G401 (cell line): ENCODE results near the gene HPRT1. TPM values are rescaled to one million over a fixed set of nuclear protein-coding genes. Genes with fewer than 3 reads are reported as not detected.

ENCODE experiments used
- DNase-seq: peaks from one replicate; pipeline ENCODE4 v3.0.0-alpha.2; 2015; ENCODE audit warnings: low spot score
- in situ Hi-C: cut with HindIII; loops from 2 replicates; pipeline ENCODE4 v1.10.0; 2016; ENCODE audit warnings: low sequenced_read_pairs, mixed read lengths
- total RNA-seq: library from RNA; depleted of rRNA; stranded (reverse); fragments of >200 nt; shearing (Covaris generic); gene quantifications from 2 replicates; pipeline ENCODE4 v1.2.3, GENCODE V29; 2014

The HPRT1 gene
- total RNA-seq, 1 experiment from 2014 or later = 53.6 TPM

DNA sequence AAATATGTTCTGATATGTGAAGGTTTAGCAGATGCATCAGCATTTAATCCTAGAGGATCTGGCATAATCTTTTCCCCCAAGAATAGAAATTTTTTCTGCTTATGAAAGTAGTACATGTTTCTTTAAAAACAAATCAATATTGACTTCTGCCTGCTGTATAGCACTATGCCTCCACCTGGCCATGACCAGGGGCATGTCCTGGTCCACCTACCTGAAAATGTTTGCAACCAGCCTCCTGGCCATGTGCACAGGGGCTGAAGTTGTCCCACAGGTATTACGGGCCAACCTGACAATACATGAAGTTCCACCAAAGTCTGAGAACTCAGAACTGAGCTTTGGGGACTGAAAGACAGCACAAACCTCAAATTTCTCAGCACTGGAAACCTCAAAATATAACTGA lies 10.0 kb downstream of the HPRT1 start:
- in situ Hi-C loops = no loop called here
- no peak for DNase-seq

DNA sequence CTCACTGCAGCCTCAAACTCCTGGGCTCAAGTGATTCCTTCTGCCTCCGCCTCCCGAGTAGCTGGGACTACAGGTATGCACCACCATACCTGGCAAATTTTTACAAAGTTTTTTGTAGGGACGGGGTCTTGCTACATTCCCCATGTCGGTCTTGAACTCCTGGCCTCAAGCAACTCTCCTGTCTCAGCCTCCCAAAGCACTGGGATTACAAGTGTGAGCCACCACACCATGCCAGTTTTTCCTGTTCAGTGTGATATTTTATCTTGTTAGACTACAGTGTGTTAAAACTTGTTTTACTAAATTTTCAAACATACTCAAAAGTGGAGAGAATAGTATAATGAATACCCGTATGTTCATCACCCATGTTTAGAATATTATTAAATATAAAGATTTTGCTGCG lies 12.1 kb downstream of the HPRT1 start:
- in situ Hi-C loops = no loop called here
- no peak for DNase-seq

DNA sequence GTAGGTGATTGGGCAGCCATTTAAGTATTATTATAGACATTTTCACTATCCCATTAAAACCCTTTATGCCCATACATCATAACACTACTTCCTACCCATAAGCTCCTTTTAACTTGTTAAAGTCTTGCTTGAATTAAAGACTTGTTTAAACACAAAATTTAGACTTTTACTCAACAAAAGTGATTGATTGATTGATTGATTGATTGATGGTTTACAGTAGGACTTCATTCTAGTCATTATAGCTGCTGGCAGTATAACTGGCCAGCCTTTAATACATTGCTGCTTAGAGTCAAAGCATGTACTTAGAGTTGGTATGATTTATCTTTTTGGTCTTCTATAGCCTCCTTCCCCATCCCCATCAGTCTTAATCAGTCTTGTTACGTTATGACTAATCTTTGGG lies 16.3 kb downstream of the HPRT1 start:
- DNase-seq = no peak
- in situ Hi-C loops = no loop called here

DNA sequence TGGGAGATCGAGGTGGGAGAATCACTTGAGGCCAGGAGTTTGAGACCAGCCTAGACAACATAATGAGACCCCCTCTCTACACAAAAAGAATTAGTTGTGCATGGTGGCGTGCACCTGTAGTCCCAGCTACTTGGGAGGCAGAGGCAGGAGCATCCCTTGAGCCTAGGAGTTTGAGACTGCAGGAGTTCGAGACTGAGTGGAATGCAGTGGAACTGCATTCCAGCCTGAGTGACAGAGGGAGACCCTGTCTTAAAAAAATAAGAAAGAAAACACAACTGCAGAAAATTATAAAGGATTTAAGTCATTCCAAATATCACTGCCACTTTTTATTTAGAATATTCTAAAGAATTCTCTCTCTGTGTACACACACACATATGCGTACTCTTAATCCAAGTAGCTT lies 18.4 kb downstream of the HPRT1 start:
- no peak for DNase-seq
- in situ Hi-C loops = no loop called here

DNA sequence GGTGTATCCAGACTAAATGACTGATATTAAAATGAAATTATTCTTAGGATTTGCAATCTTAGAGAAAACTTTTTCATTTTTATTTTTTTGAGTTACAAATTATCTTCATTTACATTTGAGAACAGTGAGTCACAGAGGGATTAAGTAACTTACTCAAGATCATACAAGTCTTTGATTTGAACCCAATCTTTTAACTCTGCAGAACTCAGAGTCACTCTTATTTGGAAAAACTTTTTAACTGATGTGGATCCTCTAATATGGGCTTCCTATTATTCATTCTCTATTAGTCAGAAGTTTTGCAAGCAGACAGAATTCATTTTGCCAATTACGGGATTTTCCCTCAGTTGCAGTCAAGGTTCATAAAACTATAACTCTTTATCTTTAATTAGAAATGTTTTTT lies 20.1 kb downstream of the HPRT1 start:
- in situ Hi-C loops = no loop called here
- DNase-seq = no peak

DNA sequence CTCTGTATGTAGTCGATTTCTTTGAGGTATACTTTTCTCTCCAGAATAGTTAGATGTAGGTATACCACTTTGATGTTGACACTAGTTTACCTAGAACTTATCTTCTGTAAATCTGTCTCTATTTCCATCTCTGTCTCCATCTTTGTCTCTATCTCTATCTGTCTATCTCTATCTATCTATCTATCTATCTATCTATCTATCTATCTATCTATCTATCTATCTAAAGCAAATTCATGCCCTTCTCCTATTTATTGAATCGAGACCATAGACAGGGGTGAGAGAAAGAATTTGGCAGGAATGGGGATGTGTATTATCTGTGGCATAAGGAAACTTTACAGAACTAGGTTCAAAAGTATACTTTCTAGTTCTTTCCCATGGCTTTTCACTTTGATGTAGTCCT lies 21.4 kb downstream of the HPRT1 start:
- DNase-seq = no peak
- in situ Hi-C loops = no loop called here

DNA sequence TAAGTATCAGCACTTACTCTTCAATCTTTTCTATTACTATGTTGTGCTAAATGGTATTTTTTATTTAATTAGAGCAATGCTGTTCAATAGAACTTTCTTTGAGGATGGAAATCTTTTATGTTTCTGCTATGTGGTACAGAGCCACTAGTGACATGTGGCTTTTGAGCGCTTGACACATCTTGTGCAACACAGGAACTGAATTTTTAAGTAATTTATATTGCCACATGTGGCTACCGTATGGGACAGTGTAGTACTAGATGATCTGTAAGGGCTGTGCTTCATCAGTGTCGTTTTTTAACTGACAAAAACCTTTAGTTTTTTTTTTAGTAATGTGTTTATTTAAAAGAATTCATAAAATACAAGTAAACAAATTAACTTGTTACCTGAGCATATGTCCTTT lies 22.4 kb downstream of the HPRT1 start:
- in situ Hi-C loops = no loop called here
- DNase-seq = no peak

DNA sequence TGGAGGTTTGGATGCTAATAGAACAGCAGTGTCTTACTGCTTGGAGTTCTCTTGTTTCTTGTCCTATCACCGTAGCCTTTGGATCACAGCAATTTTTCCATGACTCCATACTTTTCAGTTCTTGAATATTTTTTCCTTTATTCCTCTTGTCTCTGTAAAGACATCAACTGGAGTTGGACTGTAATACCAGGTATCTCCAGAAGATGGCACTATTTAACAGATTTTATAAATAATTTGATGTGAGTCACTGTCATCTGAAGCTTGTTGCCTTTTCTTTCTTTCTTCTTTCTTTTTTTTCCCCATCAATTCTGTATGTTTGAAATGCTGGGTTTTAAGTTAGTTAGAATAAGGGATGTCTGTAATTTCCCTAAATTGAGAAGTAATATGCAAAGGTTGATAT lies 24.1 kb downstream of the HPRT1 start:
- peak; percentile 15 for DNase-seq
- in situ Hi-C loops = no loop called here

DNA sequence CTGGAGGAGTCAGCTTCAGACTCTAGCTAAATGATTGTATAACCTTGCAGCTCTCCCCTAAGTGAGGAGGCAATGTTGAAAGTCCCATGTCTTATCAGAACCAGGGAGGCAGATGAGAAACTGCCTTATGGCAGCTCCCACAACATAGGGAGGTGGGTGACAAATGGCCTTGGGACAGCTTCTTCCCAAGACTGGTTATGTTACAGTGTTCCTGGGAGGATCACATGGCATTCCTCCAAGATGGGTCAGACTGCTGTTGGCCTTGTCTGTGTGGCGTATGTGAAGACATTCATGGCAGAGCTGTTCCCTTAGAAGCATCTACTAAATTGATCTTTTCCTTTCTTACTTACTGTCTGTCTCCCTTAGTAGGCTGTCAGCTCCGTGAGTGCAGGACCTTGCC lies 42.0 kb downstream of the HPRT1 start:
- in situ Hi-C loops = no loop called here
- DNase-seq = no peak

DNA sequence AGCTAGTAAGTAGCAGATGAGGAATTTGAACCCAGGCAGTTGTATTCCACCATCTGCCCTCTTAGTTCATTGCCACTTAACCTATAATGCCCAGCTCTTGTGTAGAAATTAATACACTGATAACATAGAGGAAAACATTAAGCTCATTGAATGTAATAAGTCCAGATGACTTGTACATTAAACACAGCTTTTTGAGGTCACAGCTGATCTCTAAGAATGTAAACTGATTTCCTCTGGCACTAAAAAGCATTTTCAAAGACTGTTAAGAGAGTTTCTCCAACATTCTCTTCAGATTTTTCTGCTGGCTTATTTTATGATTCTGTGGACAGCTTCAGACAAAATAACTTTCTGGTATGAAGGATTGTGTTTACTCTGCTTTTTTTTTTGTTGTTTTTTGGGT lies 42.7 kb downstream of the HPRT1 start:
- DNase-seq = no peak

DNA sequence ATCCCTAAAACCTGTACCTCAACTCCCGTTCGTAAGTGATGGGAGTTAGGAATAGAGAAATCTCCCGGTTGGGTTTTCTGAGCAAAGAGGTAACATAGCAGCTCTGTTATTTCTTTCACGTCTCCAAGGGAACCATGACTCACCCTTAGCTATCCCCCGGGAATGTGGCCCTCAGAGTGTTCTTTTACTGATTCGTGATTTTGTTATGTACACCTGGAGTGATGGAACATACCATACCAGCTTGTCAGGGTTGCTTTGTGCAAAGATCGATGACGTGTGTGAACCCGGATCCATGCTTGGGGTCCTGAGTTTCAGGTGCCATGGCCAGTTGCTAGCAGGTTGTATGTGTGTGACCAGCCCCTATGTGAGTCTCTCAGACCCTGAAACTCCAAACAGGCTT lies 52.6 kb downstream of the HPRT1 start:
- in situ Hi-C loops = no loop called here
- no peak for DNase-seq

More for the DNA sequence above, 42.7 kb downstream of the HPRT1 start:
- in situ Hi-C loops = no loop called here

DNA sequence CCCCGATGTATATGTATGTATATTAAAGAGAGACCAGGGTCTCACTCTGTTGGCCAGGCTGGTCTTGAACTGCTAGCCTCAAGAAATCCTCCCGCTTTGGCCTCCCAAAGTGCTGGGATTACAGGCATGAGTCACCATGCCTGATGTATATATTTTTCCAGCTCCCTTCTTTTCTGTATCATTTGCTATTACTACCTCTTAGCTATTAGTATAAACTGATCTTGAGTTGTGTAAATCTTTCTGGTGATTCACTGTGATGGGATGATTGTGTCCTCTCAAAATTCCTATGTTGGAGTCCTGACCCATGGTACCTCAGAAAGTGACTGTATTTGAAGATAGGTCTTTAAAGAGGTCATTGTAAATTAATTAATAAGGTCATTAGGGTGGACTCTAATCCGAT lies 53.1 kb downstream of the HPRT1 start:
- DNase-seq = no peak
- in situ Hi-C loops = no loop called here

DNA sequence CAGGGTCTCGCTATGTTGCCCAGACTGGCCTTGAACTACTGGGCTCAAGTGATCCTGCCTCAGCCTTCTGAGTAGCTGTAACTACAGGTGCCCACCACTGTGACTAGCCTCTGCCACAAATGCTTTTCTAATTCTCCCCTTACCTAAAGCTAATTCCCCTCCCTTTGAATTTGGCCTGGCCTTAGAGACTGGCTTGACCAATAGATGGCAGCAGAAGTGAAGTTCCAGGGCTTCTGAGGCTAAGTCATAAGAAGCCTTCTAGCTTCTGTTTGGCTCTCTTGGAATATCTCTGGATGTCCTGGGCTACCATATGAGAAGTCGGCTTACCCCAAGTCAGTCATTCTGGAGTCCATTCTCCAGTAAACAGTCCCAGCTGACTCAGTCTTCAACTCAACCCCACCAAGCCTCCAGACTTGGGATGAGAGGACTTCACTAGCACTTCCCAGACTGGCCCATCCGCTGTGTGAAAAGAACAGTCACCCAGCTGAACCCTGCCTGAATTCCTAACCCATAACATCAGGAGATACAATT lies 61.0 kb downstream of the HPRT1 start:
- in situ Hi-C loops = no loop called here

DNA sequence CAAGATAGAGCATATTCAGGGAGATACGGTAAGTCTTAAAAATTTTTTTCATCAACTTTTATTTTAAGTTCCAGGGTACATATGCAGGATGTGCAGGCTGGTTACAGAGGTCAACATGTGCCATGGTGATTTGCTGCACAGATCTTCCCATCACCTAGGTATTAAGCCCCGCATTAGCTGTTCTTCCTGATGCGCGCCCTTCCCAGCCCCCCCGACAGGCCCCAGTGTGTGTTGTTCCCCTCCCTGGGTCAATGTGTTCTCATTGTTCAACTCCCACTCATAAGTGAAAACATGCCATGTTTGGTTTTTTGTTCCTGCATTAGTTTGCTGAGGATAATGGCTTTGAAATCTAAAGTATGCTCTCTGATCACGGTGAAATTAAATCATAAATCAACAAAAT lies 64.2 kb downstream of the HPRT1 start:
- DNase-seq = no peak
- in situ Hi-C loops = no loop called here

More for the DNA sequence above, 61.0 kb downstream of the HPRT1 start:
- peak; percentile 25 for DNase-seq

DNA sequence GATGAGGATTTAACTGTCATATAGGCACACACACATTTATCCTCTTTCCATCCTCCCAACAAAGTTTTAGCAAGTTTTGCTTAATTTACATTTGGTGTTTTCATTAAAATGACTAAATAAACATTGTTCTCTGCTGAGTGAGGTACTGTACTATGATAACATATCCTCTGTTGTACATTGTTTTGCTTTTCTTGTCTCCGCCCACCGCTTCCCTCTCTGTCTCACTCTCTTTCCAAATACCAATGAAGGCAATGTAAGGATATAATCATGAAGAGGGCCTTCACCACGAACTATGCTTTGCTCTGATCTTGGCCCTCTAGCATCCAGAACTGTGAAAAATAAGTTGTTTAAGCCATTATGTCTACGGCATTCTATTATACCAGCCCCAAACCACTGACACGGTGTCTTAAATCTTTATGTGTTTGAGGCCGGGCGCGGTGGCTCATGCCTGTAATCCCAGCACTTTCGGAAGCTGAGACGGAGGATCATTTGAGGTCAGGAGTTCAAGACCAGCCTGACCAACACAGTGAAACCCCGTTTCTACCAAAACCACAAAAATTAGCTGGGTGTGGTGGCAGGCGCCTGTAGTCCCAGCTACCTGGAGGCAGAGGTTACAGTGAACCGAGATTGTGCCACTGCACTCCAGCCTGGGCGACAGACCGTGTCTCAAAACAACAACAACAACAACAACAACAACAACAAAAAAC lies 65.3 kb downstream of the HPRT1 start:
- in situ Hi-C loops = no loop called here
- no peak for DNase-seq

DNA sequence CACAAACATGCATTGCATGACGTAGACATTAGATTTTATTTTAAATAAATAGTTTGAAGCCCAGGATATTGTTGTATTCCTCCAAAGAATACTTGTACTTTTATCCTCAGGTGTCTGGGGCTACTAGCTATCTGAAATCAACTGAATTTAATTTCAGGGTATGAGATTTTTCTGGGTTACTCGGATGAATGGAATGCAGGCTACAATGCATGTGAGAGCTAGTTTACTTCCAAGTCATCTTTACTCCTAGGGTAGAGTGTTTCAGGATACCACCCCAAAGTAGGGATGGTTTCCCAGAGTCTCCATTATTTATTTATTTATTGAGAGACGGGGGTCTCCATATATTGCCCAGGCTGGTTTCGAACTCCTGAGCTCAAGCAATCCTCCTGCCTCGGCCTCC lies 66.4 kb downstream of the HPRT1 start:
- DNase-seq = no peak
- in situ Hi-C loops = no loop called here

DNA sequence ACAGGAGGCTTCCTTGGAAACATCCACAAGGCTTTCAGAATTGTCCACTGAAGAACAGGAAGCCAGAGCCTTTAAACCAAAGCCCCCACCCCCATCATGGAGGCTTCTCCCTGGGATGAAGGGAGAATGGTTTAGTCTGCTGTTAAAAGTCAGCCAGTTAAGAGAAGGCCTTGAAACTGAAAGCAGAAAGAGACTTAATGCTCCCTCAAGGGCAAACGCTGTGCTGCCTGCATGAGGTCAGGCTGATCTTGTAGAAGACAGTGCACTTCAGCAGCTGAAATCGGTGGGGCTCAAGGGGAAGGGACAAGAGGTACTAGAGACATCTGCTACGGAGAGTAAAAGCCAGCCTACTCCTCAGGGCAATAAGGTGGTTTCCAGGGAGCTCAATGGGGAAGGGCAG lies 69.0 kb downstream of the HPRT1 start:
- DNase-seq = no peak
- in situ Hi-C loops = no loop called here

DNA sequence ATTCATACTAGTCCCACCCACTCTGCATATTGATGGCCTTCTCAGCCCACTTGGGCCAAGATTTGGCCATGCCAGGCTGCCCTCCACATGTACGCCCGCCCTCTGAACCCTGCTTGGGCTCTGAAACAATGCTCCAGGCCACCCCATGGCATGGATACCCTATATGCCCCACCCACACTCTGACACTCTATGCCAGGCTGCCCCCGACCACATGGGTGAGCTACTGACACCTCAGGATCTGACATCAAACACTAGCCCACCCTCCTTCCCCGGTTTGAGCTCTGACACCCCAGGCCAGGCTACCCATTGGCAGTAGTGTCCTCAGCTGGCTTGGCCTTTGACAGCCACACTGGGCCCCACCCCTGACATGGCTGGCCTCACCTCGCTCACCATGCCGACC lies 69.5 kb downstream of the HPRT1 start:
- in situ Hi-C loops = no loop called here

DNA sequence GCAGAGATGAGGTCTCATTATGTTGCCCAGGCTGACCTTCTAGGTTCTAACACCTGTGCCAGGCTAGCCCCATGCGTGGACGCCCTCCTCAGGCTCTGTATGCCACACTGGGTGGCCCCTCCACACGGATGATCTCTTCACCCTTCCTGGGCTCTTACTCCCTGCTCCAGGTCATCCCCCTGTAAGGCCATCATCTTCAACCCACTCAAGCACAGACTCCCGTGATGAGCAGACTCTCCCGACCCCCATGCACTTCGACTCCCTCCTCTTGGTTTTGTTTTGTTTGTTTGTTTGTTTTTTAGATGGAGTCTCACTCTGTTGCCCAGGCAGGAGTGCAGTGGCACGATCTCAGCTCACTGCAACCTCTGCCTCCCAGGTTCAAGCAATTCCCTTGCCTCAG lies 70.9 kb downstream of the HPRT1 start:
- in situ Hi-C loops = no loop called here
- no peak for DNase-seq

More for the DNA sequence above, 69.5 kb downstream of the HPRT1 start:
- no peak for DNase-seq

DNA sequence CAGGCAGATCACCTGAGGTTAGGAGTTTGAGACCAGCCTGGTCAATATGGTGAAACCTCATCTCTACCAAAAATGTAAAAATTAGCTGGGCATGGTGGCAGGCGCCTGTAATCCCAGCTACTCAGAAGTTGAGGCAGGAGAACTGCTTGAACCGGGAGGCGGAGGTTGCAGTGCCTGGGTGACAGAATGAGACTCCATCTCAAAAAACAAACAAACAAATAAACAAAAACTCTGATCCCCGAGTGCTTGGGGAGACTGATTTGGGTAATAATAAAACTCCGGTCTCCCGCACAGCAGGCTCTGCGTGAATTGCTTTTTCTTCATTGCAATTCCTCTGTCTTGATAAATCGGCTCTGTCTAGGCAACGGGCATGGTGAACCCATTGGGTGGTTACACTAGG lies 73.4 kb downstream of the HPRT1 start:
- in situ Hi-C loops = no loop called here
- DNase-seq = no peak

DNA sequence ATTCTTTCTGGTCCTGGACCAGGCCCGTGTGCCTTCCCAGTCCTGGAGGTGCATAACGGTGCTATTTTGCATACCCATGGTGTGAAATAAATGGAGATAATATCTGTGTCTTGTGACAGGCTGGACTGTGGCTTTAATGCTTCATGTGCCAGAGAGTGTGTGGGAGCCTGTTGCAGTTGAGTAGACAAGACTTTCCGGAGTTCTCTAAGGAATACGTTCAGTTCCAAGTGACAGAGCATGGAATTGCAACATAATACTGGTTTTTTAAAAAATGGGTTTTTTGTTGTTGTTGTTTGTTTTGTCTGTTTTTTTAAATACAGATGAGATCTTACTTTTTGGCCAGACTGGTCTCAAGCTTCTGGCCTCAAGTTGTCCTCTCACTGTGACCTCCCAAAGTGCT lies 74.0 kb downstream of the HPRT1 start:
- in situ Hi-C loops = no loop called here
- no peak for DNase-seq
